NCI-H2196 treated with DMSO at 0.1 percent for 48 hours (cell line): Measurements from ENCODE around the gene HIP1.
"Not testable (repeated sequence)": the region's sequence is repeated elsewhere in the genome, so short reads cannot be mapped to it uniquely, and the experiment has no call there.

Experiments used
- DNase-seq: peaks from one replicate; lab custom pipeline; 2025; ENCODE audit not compliant: unreplicated experiment; lab: John Stamatoyannopoulos, UW

Gene HIP1

DNA sequence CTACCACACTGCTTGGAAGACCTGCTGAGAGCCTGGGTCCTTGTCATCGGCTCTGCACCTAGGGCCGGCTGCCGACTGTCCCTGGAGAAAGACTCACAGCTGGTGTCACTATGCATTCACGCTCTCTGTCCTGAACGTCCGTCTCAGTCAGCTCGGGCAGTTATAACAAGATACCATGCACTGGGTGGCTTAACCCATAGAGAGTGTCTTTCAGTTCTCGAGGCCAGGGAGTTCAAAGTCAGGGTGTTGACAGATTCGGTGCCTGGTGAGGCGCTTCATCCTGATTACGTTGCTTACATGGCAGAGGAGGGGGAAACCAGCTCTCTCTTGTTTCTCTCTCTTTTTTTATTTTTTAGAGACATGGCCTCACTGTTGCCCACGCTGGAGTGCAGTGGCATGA, 155.5 kb downstream of the HIP1 start:
- DNase-seq: no peak

DNA sequence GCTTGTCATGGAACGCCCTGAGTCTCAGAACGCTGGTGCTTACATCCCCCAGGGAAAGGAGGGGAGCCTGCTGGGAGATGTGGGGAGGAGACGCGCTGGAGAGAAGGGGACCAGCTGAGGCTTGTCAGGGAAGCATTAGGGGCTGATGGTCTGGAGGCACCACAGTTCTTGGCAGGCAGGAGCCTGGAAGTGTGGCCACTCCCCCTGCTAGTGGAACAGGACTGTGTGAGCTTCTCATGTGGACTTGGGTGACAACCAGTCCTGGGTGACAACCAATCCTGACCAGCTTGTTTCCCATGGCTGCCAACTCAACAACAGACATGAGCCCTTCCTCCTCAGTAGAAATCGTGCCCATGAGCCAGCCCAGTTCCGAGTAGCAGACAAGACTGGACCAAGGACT, 158.8 kb downstream of the HIP1 start:
- DNase-seq: no peak

DNA sequence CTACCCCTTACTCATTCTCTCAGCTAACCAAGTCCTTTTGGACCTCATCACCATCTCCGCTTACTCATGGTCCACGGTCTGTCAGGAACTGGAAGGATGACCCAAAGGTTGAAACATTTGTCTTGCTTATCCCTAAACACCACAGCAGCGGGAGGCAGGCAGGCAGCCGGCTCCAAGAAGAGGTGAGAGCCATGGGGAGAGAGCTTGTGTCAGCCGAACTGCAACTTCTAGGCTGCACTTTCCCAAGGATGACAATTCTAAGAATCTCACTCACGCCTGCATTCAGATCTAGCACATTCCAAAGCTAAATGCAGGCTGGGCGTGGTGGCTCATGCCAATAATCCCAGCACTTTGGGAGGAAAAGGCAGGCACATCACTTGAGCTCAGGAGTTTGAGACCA, 160.7 kb downstream of the HIP1 start:
- DNase-seq: no peak

DNA sequence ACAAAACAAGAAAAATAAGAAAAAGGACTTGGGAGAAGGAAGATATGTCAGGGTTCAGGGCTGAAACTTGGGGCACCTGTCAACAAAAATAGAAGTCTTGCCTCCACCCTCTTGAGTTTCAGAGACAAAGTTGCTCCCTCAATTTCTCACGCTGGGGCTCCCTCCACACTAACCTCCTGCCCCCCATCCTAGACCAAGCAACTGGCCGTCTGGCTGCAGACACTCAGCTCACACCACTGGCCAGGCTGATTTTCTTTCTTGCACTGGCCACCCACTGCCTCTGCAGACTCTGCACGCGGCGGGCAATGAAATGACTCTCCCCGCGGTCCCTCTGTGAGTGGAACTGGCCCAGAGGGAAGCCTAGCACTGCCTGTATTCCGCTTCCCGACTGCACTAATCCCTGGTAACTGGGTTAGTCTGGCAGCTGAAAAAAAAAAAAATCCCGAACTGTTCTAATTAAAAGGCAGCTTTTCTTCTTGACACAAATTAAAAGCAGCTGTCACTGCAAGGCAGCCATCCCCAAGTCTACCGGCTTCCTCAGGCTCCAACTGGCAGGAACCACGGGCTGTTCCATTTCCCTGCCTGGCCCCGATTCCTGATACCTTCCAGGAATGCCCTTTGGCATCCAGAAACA, 163.1 kb downstream of the HIP1 start:
- DNase-seq: no peak

DNA sequence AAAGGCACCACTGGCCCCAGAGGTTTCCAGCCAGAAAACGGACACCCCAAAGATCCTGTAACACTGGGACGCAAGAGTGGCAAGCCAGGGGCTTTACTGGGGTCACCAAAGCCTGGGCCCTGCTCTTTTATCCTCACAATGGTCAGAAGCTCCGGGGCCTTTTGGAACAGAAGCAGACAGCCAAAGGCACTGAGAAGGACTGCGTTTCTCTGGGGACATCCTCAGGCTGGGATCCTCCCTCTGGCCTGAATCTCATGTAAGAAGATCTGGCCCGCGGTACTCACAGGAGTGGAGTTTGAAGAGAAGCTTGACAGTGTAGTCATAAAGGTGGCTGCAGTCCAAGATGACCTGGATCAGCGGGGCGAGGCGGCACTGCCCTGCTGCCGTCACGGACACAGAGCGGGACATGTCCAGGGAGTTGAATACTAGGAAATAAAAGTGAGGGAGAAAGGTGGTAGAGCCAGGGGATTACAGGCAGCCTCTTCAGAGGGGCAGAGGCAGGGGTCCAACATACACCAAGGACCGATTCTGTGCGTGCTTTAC, 165.2 kb downstream of the HIP1 start:
- no peak for DNase-seq

DNA sequence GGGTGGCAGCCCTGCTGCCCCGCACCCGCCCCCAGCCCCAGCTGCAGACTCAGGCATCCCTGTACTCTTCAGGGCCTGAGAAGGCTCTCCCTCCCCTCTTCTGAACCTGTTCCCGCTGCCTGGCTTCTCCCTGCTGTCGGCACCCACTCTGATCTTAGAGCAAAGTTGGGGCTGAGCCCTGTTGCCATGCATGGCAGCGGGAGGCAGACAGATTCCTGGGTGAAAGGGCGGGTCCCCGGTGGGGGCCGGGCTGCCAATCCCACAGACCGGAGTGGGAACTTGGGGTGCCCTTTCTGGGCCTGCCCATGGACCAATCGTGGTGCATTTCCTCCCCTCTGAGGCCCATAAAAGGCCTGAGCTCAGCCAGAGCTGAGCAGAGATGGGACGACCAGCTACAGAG, 165.9 kb downstream of the HIP1 start:
- DNase-seq: no peak

DNA sequence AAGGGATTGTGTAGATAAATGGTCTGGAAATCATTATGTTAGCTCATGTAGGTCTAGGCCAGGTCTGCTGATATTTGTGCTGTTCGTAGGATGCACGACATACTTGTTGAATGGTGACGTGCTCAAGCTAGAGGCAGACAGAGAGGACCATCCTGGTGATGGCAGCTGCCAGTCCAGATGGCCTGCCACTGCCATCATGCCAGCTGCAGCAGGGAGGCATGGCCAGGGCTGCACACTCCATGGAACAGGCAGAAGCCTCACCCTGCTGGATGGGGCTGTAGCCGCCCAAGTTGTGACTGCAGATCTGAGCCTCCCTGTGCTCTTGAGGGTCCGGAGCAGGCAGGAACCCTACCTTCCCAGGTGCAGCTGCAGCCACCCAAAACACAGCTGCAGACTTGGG, 166.3 kb downstream of the HIP1 start:
- DNase-seq: no peak

DNA sequence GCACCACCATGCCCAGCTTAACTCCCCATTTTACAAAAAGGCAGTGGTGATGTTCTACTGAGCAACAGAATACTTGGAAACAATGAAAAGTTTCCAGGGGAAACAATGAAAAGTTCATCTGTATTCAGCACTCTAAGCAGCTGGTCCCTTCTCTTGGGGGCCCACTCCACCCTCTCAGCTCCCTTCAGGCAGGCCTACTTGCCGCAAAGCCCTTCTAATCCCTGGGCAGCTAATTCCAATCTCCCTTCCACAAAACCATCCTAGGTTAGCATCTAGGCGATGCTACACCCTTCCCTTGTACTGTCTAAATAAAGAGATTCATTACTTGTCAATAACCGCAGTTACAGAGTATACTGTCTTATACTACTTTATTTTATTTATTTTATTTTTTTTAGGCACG, 167.5 kb downstream of the HIP1 start:
- no peak for DNase-seq

DNA sequence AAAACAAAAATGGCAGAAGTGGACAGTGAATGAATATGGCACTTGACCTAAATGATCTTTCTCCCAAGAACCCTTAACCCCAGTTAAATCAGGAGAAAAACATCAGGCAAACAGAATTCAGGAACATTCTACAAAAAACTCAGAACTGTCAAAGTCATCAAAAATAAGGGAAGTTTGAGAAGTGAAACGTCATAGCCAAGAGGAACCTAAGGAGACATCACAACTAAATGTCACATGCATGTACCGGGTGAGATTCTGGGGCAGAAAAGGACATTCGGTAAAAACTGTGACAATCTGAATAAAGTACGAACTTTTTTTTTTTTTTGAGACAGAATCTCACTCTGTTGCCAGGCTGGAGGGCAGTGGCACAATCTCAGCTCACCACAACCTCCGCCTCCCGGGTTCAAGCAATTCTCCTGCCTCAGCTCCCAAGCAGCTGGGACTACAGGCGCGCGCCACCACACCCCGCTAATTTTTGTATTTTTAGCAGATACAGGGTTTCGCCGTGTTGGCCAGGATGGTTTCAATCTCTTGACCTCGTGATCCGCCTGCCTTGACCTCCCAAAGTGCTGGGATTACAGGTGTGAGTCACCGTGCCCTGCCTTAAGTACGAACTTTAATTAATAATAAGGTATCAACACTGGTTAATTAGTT, 169.0 kb downstream of the HIP1 start:
- not testable (repeated sequence) for DNase-seq

DNA sequence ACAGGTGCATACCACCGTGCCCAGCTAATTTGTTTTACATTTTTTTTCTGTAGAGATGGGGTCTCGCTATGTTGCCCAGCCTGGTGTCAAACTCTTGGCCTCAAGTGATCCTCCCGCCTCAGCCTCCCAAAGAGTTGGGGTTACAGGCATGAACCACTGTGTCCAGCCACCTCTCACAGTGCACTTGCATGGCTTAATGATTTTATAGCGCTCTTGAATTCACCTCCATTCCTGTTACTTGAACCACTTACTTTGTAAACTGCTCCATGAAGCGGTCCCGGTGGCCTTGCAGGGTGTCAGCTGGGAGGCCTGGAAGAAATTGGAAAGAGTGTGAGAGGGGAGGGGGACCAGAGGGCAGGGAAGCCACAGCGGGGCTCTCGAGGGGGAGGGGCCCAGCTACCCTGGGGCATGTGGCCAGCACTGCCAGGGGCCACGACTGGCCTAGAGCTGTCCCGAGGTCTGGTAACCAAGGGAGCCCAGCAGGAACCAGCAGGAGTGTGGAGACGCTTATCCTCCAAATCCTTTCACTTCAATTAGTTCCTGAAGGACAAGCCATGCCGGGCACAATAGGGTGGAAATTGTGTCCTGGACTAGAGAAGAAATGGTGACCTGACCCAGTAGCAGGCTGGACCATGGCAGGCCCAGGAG, 170.7 kb downstream of the HIP1 start:
- DNase-seq: no peak

DNA sequence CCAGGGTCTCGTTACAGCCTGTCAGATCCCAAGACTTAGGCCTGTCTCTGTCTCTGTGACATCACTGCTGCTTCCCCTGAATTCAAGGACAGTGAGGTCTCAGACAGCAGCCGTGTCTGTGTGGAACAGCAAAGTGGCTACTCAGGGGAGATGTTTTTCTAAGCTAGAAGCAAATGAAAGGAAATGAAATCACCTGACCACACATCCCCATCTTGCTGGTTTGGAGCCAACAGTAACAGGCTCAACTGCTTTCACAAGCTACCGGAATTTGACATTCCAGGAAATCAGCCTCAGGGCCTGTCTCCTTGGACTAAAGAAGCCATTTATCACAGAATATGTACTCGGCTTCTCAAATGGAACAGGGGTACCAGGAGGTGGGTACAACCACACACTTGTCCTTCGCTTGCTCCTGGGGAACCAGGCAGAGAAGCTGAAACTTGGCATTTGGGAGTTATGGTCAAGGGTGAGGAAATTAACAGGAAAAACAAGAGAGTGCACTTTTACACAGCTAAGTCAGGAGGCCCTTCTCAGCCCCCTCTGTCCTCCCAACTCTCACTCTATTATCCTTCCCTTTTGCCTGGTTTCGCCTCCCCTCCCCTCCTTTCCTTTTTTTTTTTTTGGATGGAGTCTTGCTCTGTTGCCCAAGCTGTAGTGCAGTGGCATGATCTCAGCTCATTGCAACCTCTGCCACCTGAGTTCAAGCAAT, 173.5 kb downstream of the HIP1 start:
- DNase-seq: no peak

DNA sequence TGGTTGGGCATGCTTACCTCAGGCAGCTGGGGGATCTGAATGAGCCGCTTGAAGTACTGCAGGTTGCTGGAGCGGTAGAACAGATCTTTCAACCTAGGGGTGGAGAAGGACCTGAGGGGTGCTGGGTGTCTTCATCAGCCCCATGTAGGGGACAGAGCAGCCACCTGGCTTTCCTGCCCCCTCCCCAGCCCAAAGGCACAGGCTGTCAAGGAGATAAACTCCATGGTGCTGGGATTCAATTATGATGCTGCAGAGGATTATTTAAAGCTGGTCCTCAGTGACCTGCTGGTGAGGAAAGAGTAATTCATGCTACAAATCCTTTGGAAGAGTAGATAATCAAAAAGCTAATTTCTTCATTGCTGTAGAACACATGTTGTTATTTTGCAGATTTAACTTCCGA, 175.6 kb downstream of the HIP1 start:
- no peak for DNase-seq

DNA sequence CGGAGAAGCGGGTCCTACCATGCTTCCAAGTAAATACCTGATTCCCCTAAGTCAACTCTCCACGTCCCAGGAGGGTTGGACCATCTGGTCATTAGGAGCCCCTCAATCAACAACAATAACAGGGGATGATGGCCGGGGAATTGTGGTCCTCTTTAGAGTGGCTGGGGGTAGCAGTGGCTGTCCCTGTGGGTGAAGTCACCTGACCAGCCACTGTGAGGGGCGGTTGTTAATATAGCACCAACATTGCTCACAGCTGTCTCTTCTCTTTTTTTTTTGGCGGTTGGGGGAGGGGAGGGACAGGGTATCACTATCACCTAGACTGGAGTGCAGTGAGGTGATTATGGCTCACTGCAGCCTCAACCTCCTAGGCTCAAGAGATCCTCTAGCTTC, 178.8 kb downstream of the HIP1 start:
- no peak for DNase-seq

DNA sequence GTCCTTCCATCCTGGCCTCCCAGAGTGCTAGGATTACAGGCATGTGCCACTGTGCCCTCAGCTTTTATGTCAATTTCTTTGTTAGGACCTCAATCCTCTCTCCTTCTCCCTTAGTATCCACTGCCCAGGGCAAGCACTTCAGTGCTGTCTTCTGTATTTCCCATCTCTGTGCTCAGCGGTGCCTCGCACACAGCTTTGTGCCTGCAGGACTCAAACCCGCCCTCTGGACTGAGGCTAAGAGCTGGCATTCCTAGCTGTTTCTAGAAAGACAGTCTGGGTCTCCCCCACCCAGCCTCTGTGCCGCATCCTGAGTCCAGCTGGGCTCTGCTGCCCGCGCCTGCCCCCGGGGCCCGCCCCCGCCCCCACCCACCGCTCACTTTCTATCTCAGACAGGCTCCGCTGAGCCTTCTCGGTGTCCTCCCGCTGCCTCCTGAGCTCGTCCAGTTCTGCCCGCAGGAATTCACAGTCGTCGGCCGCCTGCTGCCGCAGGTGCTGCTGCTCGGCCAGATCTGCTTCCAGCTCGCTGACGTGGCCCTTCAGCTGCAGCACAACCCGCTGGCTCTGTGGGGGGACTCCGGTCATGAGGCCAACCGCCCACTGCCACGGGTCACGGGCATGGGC, 179.3 kb downstream of the HIP1 start:
- DNase-seq: no peak

DNA sequence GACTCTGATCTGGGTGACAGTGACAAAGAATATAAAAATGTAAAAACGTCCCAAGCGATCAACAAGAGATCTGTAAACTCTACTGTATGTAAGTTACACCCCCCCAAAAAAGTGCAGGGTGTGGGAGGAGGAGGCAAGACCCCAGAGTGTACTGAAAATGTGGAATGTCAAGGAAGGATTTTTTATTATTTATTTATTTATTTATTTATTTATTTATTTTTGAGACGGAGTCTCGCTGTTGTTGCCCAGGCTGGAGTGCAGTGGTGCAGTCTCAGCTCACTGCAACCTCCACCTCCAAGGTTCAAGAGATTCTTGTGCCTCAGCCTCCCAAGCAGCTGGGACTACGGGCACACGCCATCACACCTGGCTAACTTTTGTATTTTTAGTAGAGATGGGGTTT, 181.9 kb downstream of the HIP1 start:
- not testable (repeated sequence) for DNase-seq

DNA sequence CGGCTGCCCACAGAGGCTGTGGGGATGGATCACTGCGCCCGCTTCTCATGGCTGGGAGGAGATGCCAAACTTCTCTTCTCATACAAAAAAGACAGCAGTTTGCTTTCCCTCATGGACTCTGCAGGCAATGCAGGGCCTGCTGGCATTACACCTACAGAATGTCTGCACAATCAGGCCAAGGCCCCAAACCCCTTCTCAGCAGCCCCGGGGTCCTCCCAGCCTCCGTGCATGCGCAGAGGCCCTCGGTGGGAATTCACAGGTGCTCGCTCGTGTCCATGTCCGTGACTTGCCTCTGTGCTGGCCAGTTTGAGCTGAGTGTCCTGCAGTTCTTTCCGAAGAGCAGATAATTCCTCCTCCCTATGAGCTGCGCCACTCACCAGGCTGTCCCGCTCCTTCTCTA, 183.0 kb downstream of the HIP1 start:
- DNase-seq: no peak

DNA sequence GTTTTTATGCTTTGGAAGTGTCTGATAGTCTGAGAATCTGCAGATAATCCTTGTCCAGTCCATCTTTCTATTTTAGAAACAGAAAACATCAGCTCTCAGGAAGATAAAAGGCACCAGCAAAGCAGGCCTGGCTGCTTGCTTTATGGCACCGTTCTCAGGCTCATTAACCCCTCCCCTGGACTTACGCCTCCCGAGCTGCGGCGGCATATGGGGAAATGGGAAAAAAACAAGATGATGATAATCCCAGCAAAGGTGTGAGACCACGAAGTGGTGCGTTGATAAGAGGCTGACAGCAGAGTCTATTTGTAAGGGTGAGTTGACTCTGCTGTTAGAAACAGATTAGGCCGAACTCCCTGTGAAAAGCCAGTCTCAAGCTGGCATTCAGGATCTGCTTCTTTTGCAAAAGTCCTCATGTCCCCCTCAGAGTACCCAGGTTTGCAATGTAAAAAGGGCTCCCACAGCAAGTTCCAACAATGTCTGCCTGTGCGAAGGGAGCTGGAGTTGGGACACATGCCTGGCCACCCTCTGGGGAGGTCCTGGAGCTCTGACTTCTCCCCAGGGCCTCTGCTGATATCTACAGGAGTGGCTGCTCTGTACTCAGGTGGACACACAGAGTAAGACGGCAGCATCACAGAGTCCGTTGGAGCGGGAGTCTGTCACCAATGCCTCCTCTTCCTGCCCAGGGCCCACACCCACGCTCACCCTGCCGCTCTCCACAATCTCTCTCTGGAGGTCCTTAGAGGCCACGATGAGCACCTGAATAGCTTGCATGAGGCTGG, 192.3 kb downstream of the HIP1 start:
- DNase-seq: no peak

DNA sequence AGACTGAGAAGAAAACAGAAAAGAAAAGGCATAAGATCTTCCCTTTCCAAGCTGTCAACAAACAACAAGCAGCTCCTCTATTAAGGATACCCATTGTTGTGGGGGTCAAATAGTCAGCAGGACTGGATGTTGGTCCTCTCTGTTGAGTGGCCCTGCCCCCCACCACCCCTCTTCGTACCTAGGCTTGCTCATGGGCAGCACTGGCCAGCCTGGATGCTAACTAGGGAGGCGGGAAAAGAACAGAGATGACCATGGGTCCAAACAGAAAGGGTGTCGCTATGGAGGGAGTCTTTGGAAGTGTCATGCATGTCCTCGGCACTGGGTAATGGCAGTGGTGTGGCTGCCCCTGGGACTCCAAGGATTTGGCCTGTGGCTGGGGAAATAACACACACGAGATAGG, 201.0 kb downstream of the HIP1 start:
- no peak for DNase-seq

DNA sequence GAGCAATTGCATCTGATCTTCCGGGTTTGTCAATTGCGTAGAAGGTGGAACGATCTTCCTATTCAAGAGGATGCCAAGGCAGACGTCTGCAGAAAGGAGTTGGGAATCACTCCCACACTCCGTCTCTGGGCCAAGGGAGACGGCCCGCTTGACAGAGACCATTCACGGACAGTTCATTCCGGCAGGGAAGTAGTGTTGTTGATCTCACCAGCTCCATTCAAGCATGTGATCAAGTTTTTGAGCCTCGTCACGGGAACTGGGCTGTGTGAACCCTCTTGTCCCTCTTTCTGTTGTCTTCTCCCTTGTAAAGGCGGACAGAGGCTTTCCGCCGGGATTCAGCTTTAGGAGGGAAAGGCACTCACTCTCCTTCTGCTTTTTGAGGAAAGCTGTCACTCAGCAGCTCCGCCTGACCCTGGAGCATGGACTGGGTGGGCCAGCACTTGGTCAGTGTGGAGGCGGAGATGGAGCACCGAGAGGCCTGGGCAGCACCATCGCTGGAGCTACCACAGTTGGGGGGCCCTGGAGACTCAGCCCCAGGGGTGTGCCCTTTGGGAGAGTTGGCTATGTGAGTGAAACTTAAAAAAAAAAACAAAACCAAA, 201.7 kb downstream of the HIP1 start:
- no peak for DNase-seq

DNA sequence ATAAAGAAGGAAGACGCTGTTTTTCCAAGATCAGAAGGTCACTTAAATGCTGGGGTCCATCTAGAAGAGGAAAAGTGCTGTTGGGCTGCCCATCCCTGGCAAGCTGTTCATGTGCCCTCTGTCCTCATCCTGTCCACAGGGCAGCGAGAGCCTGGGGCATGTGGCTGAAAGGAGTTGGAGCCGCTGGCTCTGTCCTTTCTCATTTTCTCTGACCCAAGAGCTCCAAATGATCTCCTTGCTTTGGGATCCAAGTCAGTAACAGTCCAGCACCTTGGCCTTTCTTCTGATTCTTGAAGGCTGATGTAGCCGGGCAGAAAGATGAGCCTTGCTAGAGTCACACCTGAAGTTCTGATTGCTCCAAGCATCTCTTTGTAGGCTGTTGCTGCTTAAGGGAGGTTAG, 202.2 kb downstream of the HIP1 start:
- no peak for DNase-seq
